ENCODE data around the gene DNAJC22.

DNAJC22 gene

DNA sequence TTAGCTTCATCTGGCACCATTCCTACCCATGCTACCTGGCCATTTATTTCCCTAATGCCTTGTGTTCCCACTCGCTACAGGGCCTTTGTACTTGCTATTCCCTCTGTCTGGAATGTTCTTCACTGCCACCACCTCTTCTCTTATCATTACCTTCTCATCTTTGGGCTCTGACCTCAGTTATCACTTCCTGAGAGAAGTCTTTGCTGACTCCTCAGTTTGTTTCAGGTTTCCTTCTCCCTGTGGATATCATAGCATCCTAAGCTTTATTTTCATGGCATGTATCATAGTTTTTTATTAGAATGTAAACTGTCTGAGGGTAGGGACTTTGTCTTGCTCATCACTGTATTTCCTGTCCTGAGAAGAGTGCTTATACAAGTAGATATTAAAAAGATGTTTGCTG, 50.3 kb downstream of the DNAJC22 start:
- no peak for TF ChIP-seq CTCF (IDR thresholded peaks at IDR 0.05; ENCODE audit: borderline replicate concordance, insufficient read depth, low read depth, low read length)
- H3K4me3 ChIP-seq (ENCODE audit: low read depth, low read length), result no peak overlapping the region

DNA sequence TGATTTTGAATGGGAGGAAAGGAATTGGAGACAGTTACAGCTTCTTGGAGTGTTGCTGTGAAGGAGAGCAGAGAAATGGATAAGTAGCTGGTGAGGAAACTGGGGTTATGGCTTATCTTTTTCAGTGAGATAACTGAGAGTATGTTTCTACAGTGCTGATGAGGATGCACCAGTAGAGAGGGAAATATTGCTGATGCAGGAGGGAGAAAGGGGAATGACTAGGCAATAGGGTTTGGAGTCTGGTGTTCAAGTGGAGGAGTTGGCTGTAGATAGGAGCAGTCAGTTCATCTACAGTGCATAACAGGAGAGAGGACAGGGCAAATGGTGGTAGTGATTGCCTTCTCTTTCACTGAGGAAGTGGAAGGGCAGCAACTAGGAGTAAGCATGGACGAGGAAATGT, 53.6 kb downstream of the DNAJC22 start:
- TF ChIP-seq CTCF (IDR thresholded peaks at IDR 0.05; ENCODE audit: borderline replicate concordance, insufficient read depth, low read depth, low read length), result no peak
- H3K4me3 ChIP-seq (ENCODE audit: low read depth, low read length), result no peak overlapping the region

Data from GM12875 (cell line).